HCT116 (cell line): Measurements from ENCODE around the gene KIFC3. TPM values are rescaled to one million over a fixed set of nuclear protein-coding genes. Genes with fewer than 3 reads are reported as not detected.

ENCODE experiments used
- ATAC-seq: fragments of 200-7000 bp; cut with Tn5 transposase; 2 replicates; pipeline ENCODE4 v1.9.1; 2020; ENCODE audit warnings: mild to moderate bottlenecking, moderate library complexity
- BruUV-seq: library from RNA; stranded (reverse); fragments of 400-500 nt; replicated peaks from 2 replicates; lab custom pipeline; 2021; lab: Mats Ljungman, UMichigan
- CTCF ChIA-PET: fragments of 300-600 bp; sonication (Branson Sonifier 250); formaldehyde crosslinking; loops from one replicate; lab custom pipeline; 2021; ENCODE audit warnings: antibody characterized with exemption; lab: Charles Lee
- POLR2A ChIA-PET: fragments of 300-600, 350-600 bp; sonication (Branson Sonifier 250); formaldehyde crosslinking; loops from one replicate; lab custom pipeline; 2021; ENCODE audit warnings: antibody characterized with exemption; lab: Charles Lee
- RAD21 ChIA-PET, 2 experiments: fragments of 300-600 bp; sonication (Branson Sonifier 250); formaldehyde crosslinking; loops; one replicate each; lab custom pipeline; 2023; ENCODE audit warnings: low total read pairs in 2 of 2; ENCODE audit not compliant: uncharacterized antibody in 2 of 2, unreplicated experiment in 2 of 2, low non-redundant PET in 1 of 2; lab: Charles Lee
- DNase-seq: peaks from one replicate; pipeline ENCODE4 v3.0.0-alpha.2; 2010; ENCODE audit warnings: low read depth, low spot score
- H2AFZ ChIP-seq: fragments of 200-600 bp; shearing (Covaris generic), sonication (generic); 2 replicates; pipeline ENCODE4 v1.6.1; 2017; ENCODE audit warnings: low read depth, mixed run types, mixed read lengths, antibody characterized with exemption, low read length; ENCODE audit not compliant: poor library complexity, severe bottlenecking
- H3K27ac ChIP-seq: 2 replicates; pipeline ENCODE4 v1.5.1; 2012; ENCODE audit warnings: low read depth, low read length
- H3K27me3 ChIP-seq: fragments of 200-600 bp; sonication (generic); 2 replicates; pipeline ENCODE4 v1.6.1; 2016; ENCODE audit warnings: mixed run types, low read length, mixed read lengths; ENCODE audit not compliant: insufficient read depth
- H3K36me3 ChIP-seq, 2 experiments: fragments of 200-500 bp in 1 of 2; fragments of 200-600 bp in 1 of 2; sonication (Bioruptor generic) in 1 of 2; sonication (generic) in 1 of 2; 2 replicates each; pipeline versions ENCODE4 v1.5.1 to v1.6.1; 2014 to 2016; ENCODE audit warnings: low read length in 2 of 2, inconsistent platforms in 1 of 2, mixed read lengths in 1 of 2, mixed run types in 1 of 2; ENCODE audit not compliant: insufficient read depth in 2 of 2, control insufficient read depth in 1 of 2
- H3K4me1 ChIP-seq, 2 experiments: fragments of 200-600 bp in 1 of 2; sonication (generic) in 1 of 2; 2 replicates each; pipeline versions ENCODE4 v1.5.1 to v1.6.1; 2012 to 2017; ENCODE audit warnings: low read length in 2 of 2, inconsistent platforms in 1 of 2, mild to moderate bottlenecking in 1 of 2, mixed read lengths in 1 of 2, mixed run types in 1 of 2, moderate library complexity in 1 of 2; ENCODE audit not compliant: insufficient read depth in 2 of 2, control insufficient read depth in 1 of 2
- H3K4me2 ChIP-seq: fragments of 200-600 bp; sonication (generic); 2 replicates; pipeline ENCODE4 v1.6.1; 2017; ENCODE audit warnings: mixed run types, low read length, mixed read lengths
- H3K4me3 ChIP-seq, 2 experiments: fragments of 200-600 bp in 1 of 2; sonication (generic) in 1 of 2; replicated peaks in 1 of 2; 2 replicates each; pipeline ENCODE4 v1.5.1; 2011 to 2016; ENCODE audit warnings: low read length in 2 of 2, control low read depth in 1 of 2, low read depth in 1 of 2, mild to moderate bottlenecking in 1 of 2, mixed read lengths in 1 of 2, mixed run types in 1 of 2
- H3K79me2 ChIP-seq: fragments of 200-600 bp; sonication (generic); 2 replicates; pipeline ENCODE4 v1.6.1; 2017; ENCODE audit warnings: mild to moderate bottlenecking, mixed run types, low read length, moderate library complexity, mixed read lengths; ENCODE audit not compliant: insufficient read depth
- H3K9ac ChIP-seq: fragments of 200-600 bp; sonication (generic); 2 replicates; pipeline ENCODE4 v1.6.1; 2016; ENCODE audit warnings: low read length, mixed read lengths
- H3K9me2 ChIP-seq: fragments of 200-600 bp; sonication (generic), shearing (Covaris generic); 2 replicates; pipeline ENCODE4 v1.6.1; 2017; ENCODE audit warnings: mixed run types, mild to moderate bottlenecking, moderate library complexity; ENCODE audit not compliant: insufficient read depth
- H3K9me3 ChIP-seq, 2 experiments: fragments of 200-500 bp in 1 of 2; fragments of 200-600 bp in 1 of 2; sonication (Bioruptor generic) in 1 of 2; sonication (generic) in 1 of 2; 2 replicates each; pipeline ENCODE4 v1.6.1; 2014 to 2017; ENCODE audit warnings: low read length in 2 of 2, mixed read lengths in 2 of 2, inconsistent platforms in 1 of 2, low read depth in 1 of 2, mild to moderate bottlenecking in 1 of 2, mixed run types in 1 of 2, moderate library complexity in 1 of 2; ENCODE audit not compliant: control insufficient read depth in 1 of 2, insufficient read depth in 1 of 2
- H4K20me1 ChIP-seq: fragments of 200-600 bp; sonication (generic), shearing (Covaris generic); 2 replicates; pipeline ENCODE4 v1.6.1; 2017; ENCODE audit warnings: mixed run types, mild to moderate bottlenecking, moderate library complexity; ENCODE audit not compliant: insufficient read depth
- CBX3 ChIP-seq: IDR thresholded peaks from 2 replicates; pipeline ENCODE4 v1.6.1; 2012; ENCODE audit warnings: low read depth
- CTCF ChIP-seq, 3 experiments: fragments of 200-600 bp in 1 of 3; sonication (generic) in 1 of 3; IDR thresholded peaks in 2 of 3; conservative IDR thresholded peaks in 1 of 3; 2 replicates each; pipeline ENCODE4 v1.5.1; 2012 to 2017; ENCODE audit warnings: low read depth in 2 of 3, low read length in 2 of 3, antibody characterized with exemption in 1 of 3, borderline replicate concordance in 1 of 3, control low read depth in 1 of 3, mild to moderate bottlenecking in 1 of 3, mixed read lengths in 1 of 3, mixed run types in 1 of 3, moderate library complexity in 1 of 3; ENCODE audit not compliant: insufficient read depth in 1 of 3
- EZH2phosphoT487 ChIP-seq: fragments of 200-600 bp; IDR thresholded peaks from 2 replicates; pipeline ENCODE4 v1.6.1; 2018; ENCODE audit warnings: antibody characterized with exemption, borderline replicate concordance
- JUND ChIP-seq: IDR thresholded peaks from 2 replicates; pipeline ENCODE4 v1.6.1; 2012
- POLR2A ChIP-seq: IDR thresholded peaks from 2 replicates; pipeline ENCODE4 v1.7.0; 2011; ENCODE audit warnings: borderline replicate concordance; ENCODE audit not compliant: insufficient read depth, insufficient read length; ENCODE audit errors: extremely low read depth
- POLR2AphosphoS5 ChIP-seq: IDR thresholded peaks from 2 replicates; pipeline ENCODE4 v1.6.1; 2011; ENCODE audit warnings: mild to moderate bottlenecking, low read depth, low read length, moderate library complexity
- RAD21 ChIP-seq: IDR thresholded peaks from 2 replicates; pipeline ENCODE4 v1.6.1; 2012; ENCODE audit warnings: low read depth, mild to moderate bottlenecking
- SRF ChIP-seq: IDR thresholded peaks from 2 replicates; pipeline ENCODE4 v1.6.1; 2012; ENCODE audit warnings: low read depth
- YY1 ChIP-seq: IDR thresholded peaks from 2 replicates; pipeline ENCODE4 v1.6.1; 2011; ENCODE audit warnings: low read length, low read depth, moderate library complexity, mild to moderate bottlenecking; ENCODE audit not compliant: insufficient replicate concordance; ENCODE audit errors: extremely low read depth
- ZFX ChIP-seq: fragments of 450-650 bp; IDR thresholded peaks from 2 replicates; pipeline ENCODE4 v1.6.1; 2017
- ZNF274 ChIP-seq: fragments of 200-500 bp; sonication (Bioruptor generic); IDR thresholded peaks from 2 replicates; pipeline ENCODE4 v1.6.1; 2014; ENCODE audit warnings: mild to moderate bottlenecking, low read depth, low read length, inconsistent platforms
- intact Hi-C: fragments of 100-400 bp; cut with micrococcal nuclease; formaldehyde crosslinking; loops from 2 replicates; pipeline ENCODE4 v1.10.0; 2022
- total RNA-seq: library from RNA; stranded (reverse); gene quantifications from one replicate; pipeline ENCODE4 v1.2.1, GENCODE V29; 2021; ENCODE audit not compliant: unreplicated experiment

Gene KIFC3
- total RNA-seq, 1 experiment from 2014 or later = 31.9 TPM

- no peak overlapping the region for H3K9ac ChIP-seq
- no peaks in the 10 kb centered on the region for H3K9me3 ChIP-seq
- peaks cover 2 to 4% of the 10 kb centered on the region in 2 experiments for H3K4me1 ChIP-seq
- DNase-seq (no peak), ATAC-seq (no peak)
- H3K27me3 ChIP-seq = no peaks in the 10 kb centered on the region
- no peak for TF ChIP-seq JUND
- no peak for TF ChIP-seq POLR2AphosphoS5
- no peak for TF ChIP-seq CBX3
- no peak for TF ChIP-seq CTCF (IDR thresholded peaks at IDR 0.05 in 2 of 3, conservative IDR thresholded peaks at IDR 0.05 in 1 of 3; ENCODE audit: borderline replicate concordance in 1 of 3, insufficient read depth in 1 of 3, low read depth in 2 of 3, low read length in 2 of 3)
- no peak for TF ChIP-seq POLR2A
- no peak for TF ChIP-seq EZH2phosphoT487
- no peak for TF ChIP-seq YY1
- TF ChIP-seq ZNF274 = no peak
- no peak for TF ChIP-seq ZFX
- TF ChIP-seq RAD21 = no peak
- TF ChIP-seq SRF = no peak
- H3K36me3 ChIP-seq = no peaks in the 10 kb centered on the region
- H3K9me2 ChIP-seq = no peaks in the 10 kb centered on the region
- ChIA-PET CTCF (no interaction called here), RAD21 (no interaction called here), POLR2A (no interaction called here)
- no TSS peak for BruUV-seq
- H4K20me1 ChIP-seq = no peaks in the 10 kb centered on the region
- no peak overlapping the region for H2AFZ ChIP-seq
- no peaks in the 10 kb centered on the region for H3K79me2 ChIP-seq
- H3K4me2 ChIP-seq = no peak overlapping the region
- no peak overlapping the region for H3K4me3 ChIP-seq
- intact Hi-C loops = no loop called here
- no peak overlapping the region for H3K27ac ChIP-seq
These were observed 28.5 kb downstream of the KIFC3 start for GRCh38 chr16:57773655-57774295.
